Endothelial cell of umbilical vein (primary cell): ENCODE results near the gene TIFAB. TPM values are rescaled to one million over a fixed set of nuclear protein-coding genes. Genes with fewer than 3 reads are reported as not detected.

Experiments
- BruUV-seq: library from RNA; stranded (reverse); fragments of 400-500 nt; replicated peaks from 2 replicates; lab custom pipeline; 2021; lab: Mats Ljungman, UMichigan
- CTCF ChIA-PET: fragments of 300-600, 350-600 bp; sonication (Branson Sonifier 250); formaldehyde crosslinking; loops from one replicate; lab custom pipeline; 2021; ENCODE audit warnings: antibody characterized with exemption, inconsistent platforms; lab: Charles Lee
- POLR2A ChIA-PET: fragments of 300-600, 350-600 bp; sonication (Branson Sonifier 250); formaldehyde crosslinking; loops from one replicate; lab custom pipeline; 2021; ENCODE audit warnings: antibody characterized with exemption, inconsistent platforms; lab: Charles Lee
- DNase-seq: peaks from one replicate; pipeline ENCODE4 v3.0.0-alpha.2; 2011; ENCODE audit warnings: low read depth, low spot score
- FAIRE-seq: peaks from 2 replicates; lab custom pipeline; 2011; peaks lifted over from hg19 to GRCh38; lab: Jason Lieb, UNC
- H2AFZ ChIP-seq: 2 replicates; pipeline ENCODE4 v1.6.0; 2012; ENCODE audit warnings: low read depth, low read length, control low read depth, inconsistent platforms
- H3K27ac ChIP-seq: 2 replicates; pipeline ENCODE4 v1.5.1; 2011; ENCODE audit warnings: low read depth, mild to moderate bottlenecking, control low read depth, low read length, moderate library complexity; ENCODE audit not compliant: insufficient read depth
- H3K27me3 ChIP-seq, 2 experiments: 2 replicates each; pipeline versions ENCODE4 v1.6.0 to v1.6.1; 2011; ENCODE audit warnings: low read length in 2 of 2, mixed read lengths in 1 of 2; ENCODE audit not compliant: control insufficient read depth in 2 of 2, insufficient read depth in 2 of 2
- H3K36me3 ChIP-seq, 2 experiments: 2 replicates in 1 of 2; 3 replicates in 1 of 2; pipeline ENCODE4 v1.5.1; 2011; ENCODE audit warnings: low read length in 2 of 2, mild to moderate bottlenecking in 1 of 2, moderate library complexity in 1 of 2; ENCODE audit not compliant: control insufficient read depth in 2 of 2, insufficient read depth in 2 of 2; ENCODE audit errors: extremely low read depth in 1 of 2
- H3K4me1 ChIP-seq: 3 replicates; pipeline ENCODE4 v1.5.1; 2011; ENCODE audit warnings: mild to moderate bottlenecking, low read length; ENCODE audit not compliant: control insufficient read depth, insufficient read depth; ENCODE audit errors: extremely low read depth
- H3K4me2 ChIP-seq: 2 replicates; pipeline ENCODE4 v1.6.1; 2011; ENCODE audit warnings: low read length, control low read depth, mixed read lengths; ENCODE audit not compliant: insufficient read depth
- H3K4me3 ChIP-seq, 3 experiments: fragments of 200-600 bp in 1 of 3; sonication (generic), shearing (Covaris generic) in 1 of 3; replicated peaks in 1 of 3; 2 replicates each; pipeline ENCODE4 v1.5.1; 2011 to 2016; ENCODE audit warnings: control low read depth in 3 of 3, low read length in 3 of 3, mild to moderate bottlenecking in 2 of 3, inconsistent platforms in 1 of 3, low read depth in 1 of 3, moderate library complexity in 1 of 3; ENCODE audit not compliant: insufficient read depth in 1 of 3
- H3K79me2 ChIP-seq: 2 replicates; pipeline ENCODE4 v1.6.0; 2012; ENCODE audit warnings: low read length, inconsistent platforms; ENCODE audit not compliant: control insufficient read depth, insufficient read depth
- H3K9ac ChIP-seq: replicated peaks from 2 replicates; pipeline ENCODE3; 2011; ENCODE audit warnings: low read length, control low read depth; ENCODE audit not compliant: insufficient read depth; ENCODE audit errors: extremely low read depth
- H3K9me1 ChIP-seq: replicated peaks from 3 replicates; pipeline ENCODE4 v1.6.0; 2011; ENCODE audit warnings: mild to moderate bottlenecking, low read length; ENCODE audit not compliant: control insufficient read depth, insufficient read depth; ENCODE audit errors: extremely low read depth
- H3K9me3 ChIP-seq: replicated peaks from 2 replicates; pipeline ENCODE4 v1.5.1; 2012; ENCODE audit warnings: low read length, inconsistent platforms; ENCODE audit not compliant: control insufficient read depth, insufficient read depth
- H4K20me1 ChIP-seq: replicated peaks from 2 replicates; pipeline ENCODE3; 2011; ENCODE audit warnings: mild to moderate bottlenecking, low read length; ENCODE audit not compliant: control insufficient read depth, insufficient read depth; ENCODE audit errors: extremely low read depth
- CTCF ChIP-seq, 2 donors: IDR thresholded peaks; 1 replicate in 1 of 2; 2 replicates in 1 of 2; pipeline ENCODE4 v1.5.1; 2011; ENCODE audit warnings: low read length in 2 of 2, mild to moderate bottlenecking in 2 of 2, moderate library complexity in 2 of 2, control low read depth in 1 of 2, inconsistent platforms in 1 of 2, low read depth in 1 of 2; ENCODE audit not compliant: insufficient read depth in 1 of 2; ENCODE audit errors: extremely low read depth in 1 of 2
- EZH2 ChIP-seq: IDR thresholded peaks from 2 replicates; pipeline ENCODE4 v1.6.1; 2012; ENCODE audit warnings: borderline replicate concordance, low read depth, mild to moderate bottlenecking, moderate library complexity, low read length, inconsistent platforms; ENCODE audit not compliant: severe bottlenecking
- FOS ChIP-seq: IDR thresholded peaks from 2 replicates; pipeline ENCODE4 v1.6.1; 2011; ENCODE audit warnings: mild to moderate bottlenecking, low read length, moderate library complexity, borderline replicate concordance; ENCODE audit not compliant: insufficient read depth
- GATA2 ChIP-seq: IDR thresholded peaks from 2 replicates; pipeline ENCODE4 v1.7.0; 2011; ENCODE audit warnings: low read depth, mild to moderate bottlenecking, moderate library complexity, mixed read lengths, low read length; ENCODE audit not compliant: insufficient read length, insufficient read depth
- JUN ChIP-seq: IDR thresholded peaks from 2 replicates; pipeline ENCODE4 v1.6.1; 2011; ENCODE audit warnings: borderline replicate concordance, low read depth; ENCODE audit not compliant: insufficient read length, insufficient read depth
- MYC ChIP-seq: IDR thresholded peaks from one replicate; pipeline ENCODE4 v1.6.1; 2011; ENCODE audit warnings: mild to moderate bottlenecking, low read depth, low read length
- POLR2A ChIP-seq: IDR thresholded peaks from 2 replicates; pipeline ENCODE4 v1.6.1; 2012; ENCODE audit warnings: low read depth, mild to moderate bottlenecking, control low read depth, low read length
- POLR2AphosphoS5 ChIP-seq: IDR thresholded peaks from 2 replicates; pipeline ENCODE4 v1.6.1; 2012; ENCODE audit warnings: low read depth, mild to moderate bottlenecking, control low read depth, low read length, moderate library complexity; ENCODE audit not compliant: insufficient read depth
- dilution Hi-C: fragments of 300-500 bp; cut with MboI; formaldehyde crosslinking; loops from one replicate; pipeline ENCODE4 v1.15.0; 2019; ENCODE audit warnings: low sequenced_read_pairs; ENCODE audit not compliant: extremely low pct_ligation_motif_present
- intact Hi-C: fragments of 100-400 bp; cut with micrococcal nuclease; formaldehyde crosslinking; loops from one replicate; pipeline ENCODE4 v1.10.0; 2022
- polyA plus RNA-seq, 4 experiments: library from polyadenylated mRNA; depleted of rRNA in 3 of 4; stranded (reverse) in 3 of 4; unstranded in 1 of 4; fragments of >200 nt; gene quantifications; 2 replicates each; pipeline versions ENCODE4 v1.2.1 to v1.2.3, GENCODE V29; 2011 to 2012; ENCODE audit warnings: missing spikeins in 1 of 4
- total RNA-seq: library from RNA; stranded (reverse); gene quantifications from 2 replicates; pipeline ENCODE4 v1.2.3, GENCODE V29; 2021
- TF ChIP-seq, protein P1 (sequence below): IDR thresholded peaks from 2 replicates; pipeline ENCODE4 v1.6.1; 2011; ENCODE audit not compliant: insufficient read depth, insufficient read length

The TIFAB gene
- total and polyA plus RNA-seq, 2 donors (not counting 3 experiments of a cell fraction or from before 2014, with no cell fraction given): not detected

DNA sequence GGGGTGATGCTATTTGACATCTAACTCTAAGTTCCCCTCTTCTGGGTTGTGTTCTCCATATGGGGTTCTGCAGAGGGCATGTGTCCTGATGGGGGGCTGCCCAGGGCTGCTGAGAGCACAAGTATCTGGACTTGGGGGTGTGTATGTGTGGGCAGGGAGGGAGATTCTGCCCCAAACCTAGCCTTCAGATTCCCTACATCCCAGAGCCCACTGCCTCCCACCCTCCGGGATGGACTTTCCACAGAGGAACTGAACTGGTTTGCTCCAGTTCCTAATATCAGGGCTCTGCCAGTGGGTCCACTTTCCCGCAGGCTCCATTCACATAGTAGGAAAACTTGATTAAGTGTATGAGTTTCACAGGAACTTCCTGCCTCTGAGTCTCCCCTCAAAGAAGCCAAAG, 16.4 kb upstream of the TIFAB start:
- Histone ChIP-seq H3K36me3 (no peaks in the 10 kb centered on the region), H2AFZ (no peak overlapping the region), H3K27me3 (peaks cover 38 to 57% of the 10 kb centered on the region in 2 experiments), H3K27ac (no peak overlapping the region), H3K4me3 (no peak overlapping the region), H3K9me3 (no peaks in the 10 kb centered on the region), H4K20me1 (no peaks in the 10 kb centered on the region), H3K9me1 (no peaks in the 10 kb centered on the region), H3K79me2 (no peaks in the 10 kb centered on the region), H3K4me2 (no peak overlapping the region), H3K4me1 (peaks cover 3% of the 10 kb centered on the region), H3K9ac (no peak overlapping the region)
- dilution Hi-C loops (loop anchor here (25.0 kb wide), 1 partner anchor 94 kb away; no protein-coding TSS in a partner anchor), intact Hi-C loops (no loop called here)
- TF ChIP-seq, protein P1, sequence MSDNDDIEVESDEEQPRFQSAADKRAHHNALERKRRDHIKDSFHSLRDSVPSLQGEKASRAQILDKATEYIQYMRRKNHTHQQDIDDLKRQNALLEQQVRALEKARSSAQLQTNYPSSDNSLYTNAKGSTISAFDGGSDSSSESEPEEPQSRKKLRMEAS: no peak
- TF ChIP-seq POLR2AphosphoS5 (no peak), GATA2 (no peak), EZH2 (no peak), FOS (no peak), POLR2A (no peak), JUN (no peak), MYC (no peak), CTCF (IDR thresholded peaks at IDR 0.05; ENCODE audit: extremely low read depth in 1 of 2, insufficient read depth in 1 of 2, low read depth in 1 of 2, low read length in 2 of 2) (no peak)
- POLR2A ChIA-PET: no interaction called here
- BruUV-seq: no TSS peak
- DNase-seq (no peak), FAIRE-seq (no peak)
- CTCF ChIA-PET: interaction anchor here (1.3 to 21.5 kb wide), 4 partner anchors 11 to 99 kb away, joined by 5 to 664 read pairs (median 337); no protein-coding TSS in a partner anchor
